ENCODE measurements around the gene PRRT1.

DNA sequence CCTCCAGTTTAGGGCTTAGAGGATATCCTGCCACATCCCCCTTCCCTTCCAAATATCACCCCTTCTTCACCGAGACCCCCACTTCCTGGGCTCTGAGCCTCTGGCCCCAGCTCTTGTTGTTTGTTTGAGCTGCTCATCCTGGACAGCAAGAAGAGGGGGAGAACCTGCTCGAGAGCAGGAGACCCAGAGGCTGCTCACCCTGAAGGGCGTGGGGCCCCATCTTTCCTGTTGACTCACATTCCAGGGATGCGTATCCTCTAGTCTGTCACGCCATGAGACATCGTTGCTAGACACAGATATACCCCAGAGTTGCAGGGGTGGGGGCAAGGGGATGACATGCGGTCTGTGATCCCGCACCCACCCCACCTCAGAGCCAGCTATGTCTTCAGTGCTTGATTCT is 36.9 kb downstream of the PRRT1 start:
- no peak for TF ChIP-seq POLR2A (IDR thresholded peaks at IDR 0.05)
- TF ChIP-seq, protein P1, sequence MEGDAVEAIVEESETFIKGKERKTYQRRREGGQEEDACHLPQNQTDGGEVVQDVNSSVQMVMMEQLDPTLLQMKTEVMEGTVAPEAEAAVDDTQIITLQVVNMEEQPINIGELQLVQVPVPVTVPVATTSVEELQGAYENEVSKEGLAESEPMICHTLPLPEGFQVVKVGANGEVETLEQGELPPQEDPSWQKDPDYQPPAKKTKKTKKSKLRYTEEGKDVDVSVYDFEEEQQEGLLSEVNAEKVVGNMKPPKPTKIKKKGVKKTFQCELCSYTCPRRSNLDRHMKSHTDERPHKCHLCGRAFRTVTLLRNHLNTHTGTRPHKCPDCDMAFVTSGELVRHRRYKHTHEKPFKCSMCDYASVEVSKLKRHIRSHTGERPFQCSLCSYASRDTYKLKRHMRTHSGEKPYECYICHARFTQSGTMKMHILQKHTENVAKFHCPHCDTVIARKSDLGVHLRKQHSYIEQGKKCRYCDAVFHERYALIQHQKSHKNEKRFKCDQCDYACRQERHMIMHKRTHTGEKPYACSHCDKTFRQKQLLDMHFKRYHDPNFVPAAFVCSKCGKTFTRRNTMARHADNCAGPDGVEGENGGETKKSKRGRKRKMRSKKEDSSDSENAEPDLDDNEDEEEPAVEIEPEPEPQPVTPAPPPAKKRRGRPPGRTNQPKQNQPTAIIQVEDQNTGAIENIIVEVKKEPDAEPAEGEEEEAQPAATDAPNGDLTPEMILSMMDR (IDR thresholded peaks at IDR 0.05) = no peak

Measured in thyroid gland (tissue), 4 donors.